Transverse colon (tissue), 4 donors: ENCODE results near the gene RFLNA. TPM values are rescaled to one million over a fixed set of nuclear protein-coding genes. Genes with fewer than 3 reads are reported as not detected.

Experiments
- DNase-seq: peaks from one replicate; pipeline ENCODE4 v3.0.0-alpha.2; 2019
- H3K27ac ChIP-seq, 4 donors: fragments of 200-600 bp; sonication (generic); 2 replicates each; pipeline ENCODE4 v1.5.1; 2016 to 2018; ENCODE audit warnings: inconsistent platforms in 4 of 4
- H3K27me3 ChIP-seq: fragments of 200-600 bp; sonication (generic); 2 replicates; pipeline ENCODE4 v1.5.1; 2017; ENCODE audit warnings: inconsistent platforms
- H3K36me3 ChIP-seq, 4 donors: fragments of 200-600 bp; sonication (generic); 2 replicates each; pipeline ENCODE4 v1.5.1; 2017 to 2019; ENCODE audit warnings: inconsistent platforms in 4 of 4
- H3K4me1 ChIP-seq, 4 donors: fragments of 200-600 bp; sonication (generic); 2 replicates each; pipeline ENCODE4 v1.5.1; 2017 to 2020; ENCODE audit warnings: inconsistent platforms in 4 of 4
- H3K4me3 ChIP-seq, 4 donors: fragments of 200-600 bp; sonication (generic); 1 replicate in 1 of 4; 2 replicates in 3 of 4; pipeline versions ENCODE4 v1.5.1 to v1.6.1; 2017 to 2019; ENCODE audit warnings: inconsistent platforms in 4 of 4
- H3K9me3 ChIP-seq, 2 donors: fragments of 200-600 bp; sonication (generic); 2 replicates each; pipeline ENCODE4 v1.5.1; 2017 to 2019; ENCODE audit warnings: inconsistent platforms in 2 of 2
- EP300 ChIP-seq: sonication (generic); formaldehyde crosslinking; IDR thresholded peaks from one replicate; pipeline ENCODE4 v1.6.1; 2017; ENCODE audit warnings: antibody characterized with exemption, low read depth
- POLR2A ChIP-seq: fragments of 450-650 bp; IDR thresholded peaks from one replicate; pipeline ENCODE4 v1.6.1; 2016; ENCODE audit warnings: antibody characterized with exemption, mild to moderate bottlenecking, moderate library complexity
- POLR2AphosphoS5 ChIP-seq, 3 donors: sonication (generic); formaldehyde crosslinking; IDR thresholded peaks; one replicate each; pipeline ENCODE4 v1.6.1; 2016; ENCODE audit warnings: antibody characterized with exemption in 3 of 3
- WGBS, 2 donors: methylation state at CpG; one replicate each; pipeline ENCODE4 v1.1.5; 2018; ENCODE audit warnings: low coverage in 1 of 2; 5-methylcytosine and 5-hydroxymethylcytosine counted together
- in situ Hi-C, 4 donors: fragments of 200-750 bp; cut with MboI; loops; one replicate each; pipeline versions ENCODE4 v1.15.0 to v1.15.1; 2017; ENCODE audit warnings: low sequenced_read_pairs in 3 of 4, low pct_ligation_motif_present in 1 of 4, low pct_unique_long_range_greater_than_20kb in 1 of 4
- intact Hi-C: fragments of 100-400 bp; cut with DNase I; formaldehyde crosslinking; loops from one replicate; pipeline ENCODE4 v1.15.1; 2023; ENCODE audit warnings: low total_unique reads
- total RNA-seq, 4 donors: library from RNA; depleted of rRNA; stranded (reverse); fragments of >200 nt; gene quantifications; one replicate each; pipeline ENCODE4 v1.1.0, GENCODE V29; 2016
- TF ChIP-seq, protein P1 (sequence below), 5 experiments: fragments of 200-600 bp in 3 of 5; fragments of 450-650 bp in 2 of 5; sonication (generic) in 3 of 5; IDR thresholded peaks; 1 replicate in 2 of 5; 2 replicates in 3 of 5; pipeline ENCODE4 v1.5.1; 2016 to 2017; ENCODE audit warnings: antibody characterized with exemption in 5 of 5, inconsistent platforms in 3 of 5, mild to moderate bottlenecking in 2 of 5, moderate library complexity in 1 of 5

The RFLNA gene
- total RNA-seq, 4 donors from 2014 or later, result 19.1 to 53.8 (median 30.7) TPM

DNA sequence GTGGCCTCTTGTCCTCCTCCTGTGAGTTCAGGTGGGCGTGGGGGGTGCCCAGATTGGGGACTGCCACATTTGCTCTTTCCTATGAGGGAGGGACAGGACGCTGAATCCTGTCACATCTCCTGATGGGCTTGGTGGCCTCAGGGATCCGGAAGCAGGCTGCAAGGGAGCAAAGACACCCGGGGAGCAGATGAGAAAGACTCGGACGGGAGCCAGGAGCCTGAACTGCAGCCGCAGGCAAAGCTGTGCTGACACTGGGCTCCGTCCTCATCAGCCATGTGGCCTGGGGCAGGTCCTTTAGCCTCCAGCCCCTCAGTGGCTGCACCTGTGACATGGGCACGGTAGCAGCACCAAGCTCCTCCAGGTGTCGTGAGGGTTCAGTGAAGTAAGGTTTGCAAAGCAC, 40.8 kb upstream of the RFLNA start:
- Histone ChIP-seq H3K27me3 (peaks cover 3% of the 10 kb centered on the region), H3K4me3 (no peak overlapping the region), H3K4me1 (peaks cover 0 to 4% (median 0%) of the 10 kb centered on the region in 4 donors), H3K27ac (no peak overlapping the region), H3K9me3 (no peaks in the 10 kb centered on the region), H3K36me3 (no peaks in the 10 kb centered on the region)
- WGBS, 2 donors, result 89% methylated on average over 10 of the region's 10 CpGs; no CpG with 5 or more reads in 1 of the 2 donors
- no peak for DNase-seq
- in situ Hi-C loops, result no loop called here
- TF ChIP-seq EP300, result no peak
- TF ChIP-seq POLR2AphosphoS5 (IDR thresholded peaks at IDR 0.05), result no peak
- no peak for TF ChIP-seq POLR2A
- TF ChIP-seq, protein P1, sequence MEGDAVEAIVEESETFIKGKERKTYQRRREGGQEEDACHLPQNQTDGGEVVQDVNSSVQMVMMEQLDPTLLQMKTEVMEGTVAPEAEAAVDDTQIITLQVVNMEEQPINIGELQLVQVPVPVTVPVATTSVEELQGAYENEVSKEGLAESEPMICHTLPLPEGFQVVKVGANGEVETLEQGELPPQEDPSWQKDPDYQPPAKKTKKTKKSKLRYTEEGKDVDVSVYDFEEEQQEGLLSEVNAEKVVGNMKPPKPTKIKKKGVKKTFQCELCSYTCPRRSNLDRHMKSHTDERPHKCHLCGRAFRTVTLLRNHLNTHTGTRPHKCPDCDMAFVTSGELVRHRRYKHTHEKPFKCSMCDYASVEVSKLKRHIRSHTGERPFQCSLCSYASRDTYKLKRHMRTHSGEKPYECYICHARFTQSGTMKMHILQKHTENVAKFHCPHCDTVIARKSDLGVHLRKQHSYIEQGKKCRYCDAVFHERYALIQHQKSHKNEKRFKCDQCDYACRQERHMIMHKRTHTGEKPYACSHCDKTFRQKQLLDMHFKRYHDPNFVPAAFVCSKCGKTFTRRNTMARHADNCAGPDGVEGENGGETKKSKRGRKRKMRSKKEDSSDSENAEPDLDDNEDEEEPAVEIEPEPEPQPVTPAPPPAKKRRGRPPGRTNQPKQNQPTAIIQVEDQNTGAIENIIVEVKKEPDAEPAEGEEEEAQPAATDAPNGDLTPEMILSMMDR (IDR thresholded peaks at IDR 0.05), result no peak
- intact Hi-C loops, result no loop called here

DNA sequence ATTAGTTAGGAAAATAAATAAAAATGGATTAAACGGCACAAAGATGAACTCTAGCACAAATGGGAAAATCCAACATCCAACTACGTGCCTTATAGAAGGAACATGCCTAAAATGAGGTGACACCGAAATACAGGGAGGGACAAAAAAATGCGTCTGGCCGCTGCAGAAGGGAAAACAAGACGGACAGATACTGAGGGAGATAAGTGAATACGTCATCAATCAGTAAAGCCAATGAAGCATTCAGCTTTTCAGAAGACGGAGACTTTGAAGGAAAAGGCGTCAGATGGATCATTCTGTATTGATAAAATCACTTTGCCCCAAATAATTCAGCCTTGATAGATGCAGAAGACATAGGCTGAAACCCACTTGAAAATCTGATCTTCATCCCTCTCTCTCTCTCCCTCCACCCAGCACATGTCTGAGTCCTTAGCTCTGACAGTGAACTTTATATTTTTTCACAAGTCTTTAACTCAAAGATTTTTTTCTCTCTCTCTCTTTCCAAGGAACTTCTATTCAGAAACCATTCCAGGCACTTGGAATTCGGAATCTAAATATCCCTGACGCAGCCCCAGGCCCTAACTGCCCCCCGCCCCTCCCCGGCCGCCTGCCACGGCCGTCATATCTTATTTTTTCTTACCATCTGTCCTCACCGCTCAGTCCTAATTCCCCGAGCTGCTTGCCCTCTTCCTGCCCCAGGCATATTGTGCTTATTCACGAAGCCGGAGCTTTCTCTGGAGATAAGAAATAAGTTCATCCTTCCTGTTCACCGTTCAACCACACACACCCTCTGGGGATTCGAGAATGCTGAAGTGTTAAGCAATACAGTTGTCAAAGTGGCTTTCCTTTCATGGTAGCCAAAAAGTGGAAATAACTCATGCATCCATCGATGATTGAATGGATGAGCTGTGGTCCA, 35.5 kb upstream of the RFLNA start:
- peaks cover 11% of the 10 kb centered on the region for H3K27me3 ChIP-seq
- H3K9me3 ChIP-seq, result no peaks in the 10 kb centered on the region
- no peaks in the 10 kb centered on the region for H3K36me3 ChIP-seq
- TF ChIP-seq POLR2AphosphoS5 (IDR thresholded peaks at IDR 0.05), result no peak
- TF ChIP-seq, protein P1 (IDR thresholded peaks at IDR 0.05), result no peak
- TF ChIP-seq EP300, result no peak
- TF ChIP-seq POLR2A, result no peak
- in situ Hi-C loops, result no loop called here
- intact Hi-C loops, result no loop called here
- 53 to 70% methylated on average over 19 to 23 of the region's 23 CpGs for WGBS, 2 donors
- peaks cover 0 to 4% (median 0%) of the 10 kb centered on the region in 4 donors for H3K4me1 ChIP-seq
- no peak for DNase-seq
- H3K27ac ChIP-seq, result no peak overlapping the region
- H3K4me3 ChIP-seq, result no peak overlapping the region

DNA sequence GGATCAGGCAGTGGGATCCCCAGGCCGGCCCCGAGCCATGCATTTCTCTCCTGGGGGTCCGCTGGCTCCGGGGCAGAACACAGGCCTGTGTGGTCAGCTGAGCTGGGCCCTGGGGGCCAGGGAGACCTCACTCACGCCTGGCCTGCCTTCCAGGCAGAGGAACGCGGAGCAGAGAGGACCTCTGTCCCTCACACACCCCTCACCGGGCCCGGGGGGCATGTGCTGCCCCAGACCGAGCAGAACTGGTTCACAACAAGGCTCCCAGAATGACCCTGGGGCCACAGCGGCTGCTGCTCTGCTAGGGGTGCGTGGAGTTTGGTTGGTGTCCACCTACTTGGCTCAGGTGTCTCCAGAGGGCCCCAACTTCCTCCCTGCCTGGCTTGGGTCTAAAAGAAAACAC, 33.0 kb upstream of the RFLNA start:
- no peak for DNase-seq
- intact Hi-C loops (no loop called here), in situ Hi-C loops (no loop called here)
- Histone ChIP-seq H3K27me3 (peaks cover 11% of the 10 kb centered on the region), H3K4me1 (no peaks in the 10 kb centered on the region), H3K4me3 (no peak overlapping the region), H3K36me3 (no peaks in the 10 kb centered on the region), H3K27ac (no peak overlapping the region), H3K9me3 (no peaks in the 10 kb centered on the region)
- no peak for TF ChIP-seq POLR2AphosphoS5 (IDR thresholded peaks at IDR 0.05)
- no peak for TF ChIP-seq POLR2A
- no peak for TF ChIP-seq EP300
- TF ChIP-seq, protein P1 (IDR thresholded peaks at IDR 0.05), result no peak
- 90% methylated on average over 12 of the region's 12 CpGs; no CpG with 5 or more reads in 1 of the 2 donors for WGBS, 2 donors

DNA sequence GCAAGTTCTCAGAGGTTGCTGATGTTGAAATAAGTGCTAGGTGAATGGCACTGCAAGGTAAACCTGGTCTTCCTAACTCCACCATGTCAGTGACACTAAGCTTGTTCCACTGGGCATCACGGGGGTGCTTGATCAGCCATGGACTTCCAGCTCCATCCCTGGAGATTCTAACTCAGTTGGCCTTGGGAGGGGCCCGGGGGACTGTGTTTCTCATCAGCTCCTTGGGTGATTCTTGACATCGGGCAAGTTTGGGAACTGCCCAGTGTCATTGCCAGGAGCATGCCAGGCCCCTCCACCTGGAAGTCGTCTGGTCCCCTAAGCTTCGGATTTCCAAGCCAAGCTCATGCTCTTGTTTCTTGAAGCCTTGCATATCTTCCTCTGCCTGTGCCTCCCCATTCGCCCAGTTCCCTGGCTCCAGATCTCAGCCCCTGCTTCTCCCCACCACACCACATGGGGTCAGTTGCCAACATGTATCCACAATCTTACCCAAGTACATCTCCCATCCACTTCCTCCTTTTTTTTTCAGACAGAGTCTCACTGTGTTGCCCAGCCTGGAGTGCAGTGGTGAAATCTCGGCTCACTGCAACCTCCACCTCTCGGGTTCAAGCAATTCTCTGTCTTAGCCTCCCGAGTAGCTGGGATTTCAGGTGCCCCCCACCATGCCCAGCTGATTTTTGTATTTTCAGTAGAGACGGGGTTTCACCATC, 30.7 kb upstream of the RFLNA start:
- Histone ChIP-seq H3K36me3 (no peaks in the 10 kb centered on the region), H3K27me3 (peaks cover 7% of the 10 kb centered on the region), H3K9me3 (no peaks in the 10 kb centered on the region), H3K4me3 (no peak overlapping the region), H3K4me1 (no peaks in the 10 kb centered on the region), H3K27ac (no peak overlapping the region)
- 95 to 100% methylated on average over 1 to 10 of the region's 10 CpGs for WGBS, 2 donors
- intact Hi-C loops, result no loop called here
- in situ Hi-C loops, result no loop called here
- TF ChIP-seq POLR2AphosphoS5 (IDR thresholded peaks at IDR 0.05), result no peak
- no peak for TF ChIP-seq POLR2A
- TF ChIP-seq EP300, result no peak
- TF ChIP-seq, protein P1 (IDR thresholded peaks at IDR 0.05), result no peak
- DNase-seq, result no peak
